AG08396 (cell line): Measurements from ENCODE around the gene CEACAM3.

Experiments used
- DNase-seq: peaks from one replicate; pipeline ENCODE4 v3.0.0; 2012; ENCODE audit warnings: low spot score, mixed read lengths

The CEACAM3 gene

DNA sequence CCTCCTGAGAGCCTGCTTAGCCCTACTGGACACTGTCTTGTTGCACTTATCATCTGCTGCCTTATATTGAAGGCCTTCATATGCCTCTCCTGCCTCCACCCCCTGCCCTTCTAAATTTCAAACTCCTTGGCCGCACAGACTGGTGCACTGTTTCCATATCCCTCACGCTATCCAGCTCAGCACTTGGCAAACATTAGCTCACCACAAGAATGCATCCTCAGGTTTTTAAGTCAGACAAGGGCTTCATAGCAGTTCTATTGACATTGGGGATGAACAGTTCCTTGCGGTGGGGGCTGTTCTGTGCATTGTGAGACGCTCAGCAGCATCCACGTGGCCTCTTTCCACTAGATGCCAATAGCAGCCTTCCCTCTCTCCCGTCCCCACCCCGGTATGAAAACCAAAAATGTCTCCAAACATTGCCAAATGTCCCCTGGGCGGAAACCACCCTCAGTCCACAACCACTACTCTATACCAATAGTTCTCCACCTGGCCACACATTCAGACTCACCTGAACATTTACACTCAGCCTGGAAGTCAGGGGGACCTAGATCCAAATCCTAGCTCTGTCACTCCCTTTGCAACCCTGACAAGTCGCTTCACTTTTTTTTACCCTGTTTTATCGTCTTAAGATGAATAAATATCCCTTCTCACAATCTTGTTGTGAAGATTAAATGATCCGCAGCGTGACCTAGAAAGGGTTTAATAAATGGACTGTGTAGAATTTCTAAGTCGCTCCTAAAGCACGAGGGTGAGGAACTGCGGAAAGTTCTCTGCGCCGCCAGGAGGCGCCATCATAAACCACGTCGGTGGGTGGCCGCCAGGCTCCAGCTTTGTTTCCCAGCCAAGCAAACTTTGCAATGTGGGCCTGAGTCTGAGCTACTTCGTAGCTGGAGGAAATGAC, 3.6 kb upstream of the CEACAM3 start:
- peak; percentile 54 for DNase-seq

DNA sequence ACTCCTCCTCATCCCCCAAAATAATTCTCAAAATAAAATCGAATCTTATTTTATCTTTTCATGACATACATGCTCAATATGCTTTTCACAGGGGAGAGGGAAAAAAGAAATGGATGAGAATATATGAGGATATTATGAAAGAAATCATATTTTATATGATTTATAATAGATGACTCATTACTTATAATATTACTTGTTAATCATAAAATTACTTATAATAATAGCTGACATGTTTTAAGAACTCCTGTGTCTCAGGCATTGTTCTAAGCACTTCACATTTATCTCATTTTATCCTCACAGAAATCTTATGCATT, 3.0 kb upstream of the CEACAM3 start:
- DNase-seq = no peak

DNA sequence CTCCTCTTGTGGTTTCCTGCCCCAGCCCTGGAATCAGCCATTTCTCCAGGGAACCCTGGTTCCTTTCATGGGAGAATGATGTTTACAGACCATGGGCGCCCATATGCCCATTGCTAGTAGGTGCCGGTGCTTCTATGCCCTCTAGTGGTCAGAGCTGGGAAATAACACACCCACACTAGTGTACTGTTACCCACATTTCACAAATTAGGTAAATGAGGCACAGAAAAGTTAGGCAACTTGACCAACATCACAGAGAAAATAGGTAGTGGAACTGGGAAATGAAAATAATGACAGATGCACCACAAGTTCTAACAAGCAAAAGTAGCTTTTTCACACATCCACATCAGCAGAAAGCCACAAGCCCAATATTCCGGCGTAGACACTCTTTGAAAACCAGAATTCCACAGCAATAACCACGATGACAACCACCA, 1.3 kb upstream of the CEACAM3 start:
- DNase-seq = no peak

DNA sequence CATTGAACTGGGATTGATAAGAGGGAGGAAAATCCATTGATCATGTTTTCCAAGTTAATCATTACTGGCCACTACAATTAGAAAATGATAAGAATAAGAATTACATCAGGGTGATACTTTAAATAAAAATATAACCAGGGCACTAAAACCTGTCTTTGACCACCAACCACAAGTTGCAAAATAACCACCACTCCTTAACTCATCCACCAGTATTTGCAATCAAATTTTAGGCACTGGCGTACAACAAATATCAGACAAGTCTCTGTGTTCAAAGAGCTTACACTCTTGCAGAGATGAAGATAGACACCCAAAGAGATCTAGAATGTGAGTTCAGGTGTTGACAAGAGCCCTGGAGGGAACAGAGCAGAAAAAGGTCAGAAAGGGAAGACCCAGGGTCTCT, 514 bp downstream of the CEACAM3 start:
- no peak for DNase-seq

DNA sequence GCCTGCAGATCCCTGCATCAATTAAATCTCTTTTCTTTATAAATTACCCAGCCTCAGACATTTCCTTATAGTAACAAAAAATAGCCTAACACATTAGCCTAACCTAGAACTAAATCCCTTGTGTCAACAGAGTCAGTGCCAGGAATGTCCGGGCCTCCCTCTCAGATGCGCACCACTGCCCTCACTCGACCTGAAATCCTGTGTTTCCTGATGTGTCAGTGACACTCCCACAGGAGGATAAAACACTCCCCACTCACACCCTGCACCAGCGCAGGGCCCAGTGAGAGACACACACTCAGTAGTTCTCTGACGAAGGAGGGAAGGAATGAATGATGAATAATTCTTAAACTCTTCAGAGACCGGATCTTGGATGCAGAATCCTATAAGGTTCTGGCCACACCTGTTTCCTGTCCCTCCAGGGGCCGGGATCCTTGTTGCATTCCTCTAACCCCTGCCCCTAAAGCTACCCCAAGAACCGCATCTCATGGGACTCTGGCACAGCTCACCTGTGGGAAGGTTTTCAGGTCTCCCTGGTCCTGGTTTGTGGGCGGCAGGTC, 3.1 kb downstream of the CEACAM3 start:
- no peak for DNase-seq

DNA sequence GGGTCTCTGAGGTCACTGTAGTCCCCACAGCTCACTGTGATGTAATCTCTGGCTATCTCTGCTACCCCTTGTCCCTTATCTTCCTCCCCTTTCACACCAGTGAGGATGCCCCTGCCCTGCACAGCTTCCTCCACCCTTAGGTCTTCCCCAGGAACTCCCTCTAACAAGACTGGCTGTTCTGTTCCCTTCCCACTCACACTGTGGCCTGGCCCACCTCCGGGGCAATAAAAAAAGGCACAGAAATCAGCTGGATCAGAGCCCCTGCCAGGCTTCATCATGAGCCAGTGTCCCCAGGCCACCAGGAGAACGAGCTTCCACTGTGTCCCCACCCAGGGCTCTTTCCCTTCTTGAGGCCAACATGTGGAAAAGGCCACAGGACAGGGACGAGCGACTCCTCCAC, 4.6 kb downstream of the CEACAM3 start:
- DNase-seq = no peak

DNA sequence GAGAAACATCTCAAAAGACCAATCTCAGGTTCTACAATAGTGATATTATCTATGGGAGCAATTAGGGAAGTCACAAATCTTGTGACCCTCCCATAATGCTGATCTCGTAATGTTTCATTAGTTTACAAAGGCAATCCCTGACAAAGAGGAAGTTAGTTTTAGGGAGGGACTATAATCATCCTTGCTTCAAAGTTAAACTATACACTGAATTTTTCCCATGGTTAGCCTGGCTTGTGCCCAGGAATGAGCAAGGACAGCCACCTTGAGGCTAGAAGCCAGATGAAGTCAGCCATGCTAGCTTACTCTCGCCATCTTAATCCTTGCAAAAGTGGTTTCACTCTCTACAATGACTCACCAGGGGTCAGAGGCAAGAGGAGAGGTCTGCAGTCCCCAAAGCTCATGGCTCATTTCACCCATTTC, 5.4 kb downstream of the CEACAM3 start:
- no peak for DNase-seq

DNA sequence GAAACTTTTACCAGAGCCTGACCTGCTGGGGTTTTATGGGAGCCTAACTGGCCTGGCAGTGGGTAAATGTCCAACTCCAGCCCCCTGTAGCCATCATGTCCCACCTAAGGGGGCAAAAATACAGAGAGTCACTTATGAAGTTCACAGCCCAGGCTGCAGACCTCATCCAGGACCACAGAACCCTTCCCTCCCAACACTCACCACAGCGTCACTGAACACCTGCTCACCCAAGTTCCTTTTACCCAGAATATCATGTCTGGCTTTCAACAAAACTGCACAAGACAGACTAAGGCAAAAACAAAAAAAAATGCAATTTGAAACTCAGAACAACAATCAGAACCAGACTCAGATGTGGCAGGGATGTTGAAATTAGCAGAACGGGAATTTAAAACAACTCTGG, 6.4 kb downstream of the CEACAM3 start:
- DNase-seq = no peak

DNA sequence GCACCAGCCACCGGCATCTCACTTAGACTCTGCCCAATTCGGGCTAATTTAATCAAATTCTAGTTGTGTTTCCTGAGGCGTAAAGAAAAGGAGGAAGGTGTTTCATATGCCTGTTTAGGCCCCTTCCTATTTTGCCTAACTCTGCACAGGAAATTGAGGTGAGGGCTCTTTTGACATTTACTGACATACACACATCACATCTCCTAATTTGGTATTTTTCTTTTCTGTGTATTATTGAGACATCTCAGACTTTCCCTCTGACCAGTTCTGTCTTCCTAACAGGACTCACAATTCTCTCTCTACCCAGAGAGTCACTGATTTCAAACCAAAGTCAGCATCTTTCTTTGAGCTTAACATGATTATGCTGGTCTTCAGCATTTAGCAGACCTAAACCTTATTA, 7.9 kb downstream of the CEACAM3 start:
- DNase-seq = no peak

DNA sequence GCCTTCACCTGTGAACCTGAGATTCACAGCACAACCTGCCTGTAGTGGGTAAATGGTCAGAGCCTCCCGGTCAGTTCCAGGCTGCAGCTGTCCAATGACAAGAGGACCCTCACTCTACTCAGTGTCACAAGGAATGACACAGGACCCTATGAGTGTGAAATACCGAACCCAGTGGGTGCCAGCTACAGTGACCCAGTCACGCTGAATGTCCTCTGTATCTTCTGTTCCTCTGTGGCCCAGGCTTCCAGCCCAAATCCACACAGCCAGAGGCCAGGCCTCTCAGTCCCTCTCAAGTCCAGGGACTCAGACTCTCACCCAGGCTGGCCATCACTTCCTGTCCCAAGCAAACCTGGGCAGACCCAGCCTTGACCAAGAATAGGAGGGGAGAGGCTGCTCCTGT, 10.8 kb downstream of the CEACAM3 start:
- no peak for DNase-seq

DNA sequence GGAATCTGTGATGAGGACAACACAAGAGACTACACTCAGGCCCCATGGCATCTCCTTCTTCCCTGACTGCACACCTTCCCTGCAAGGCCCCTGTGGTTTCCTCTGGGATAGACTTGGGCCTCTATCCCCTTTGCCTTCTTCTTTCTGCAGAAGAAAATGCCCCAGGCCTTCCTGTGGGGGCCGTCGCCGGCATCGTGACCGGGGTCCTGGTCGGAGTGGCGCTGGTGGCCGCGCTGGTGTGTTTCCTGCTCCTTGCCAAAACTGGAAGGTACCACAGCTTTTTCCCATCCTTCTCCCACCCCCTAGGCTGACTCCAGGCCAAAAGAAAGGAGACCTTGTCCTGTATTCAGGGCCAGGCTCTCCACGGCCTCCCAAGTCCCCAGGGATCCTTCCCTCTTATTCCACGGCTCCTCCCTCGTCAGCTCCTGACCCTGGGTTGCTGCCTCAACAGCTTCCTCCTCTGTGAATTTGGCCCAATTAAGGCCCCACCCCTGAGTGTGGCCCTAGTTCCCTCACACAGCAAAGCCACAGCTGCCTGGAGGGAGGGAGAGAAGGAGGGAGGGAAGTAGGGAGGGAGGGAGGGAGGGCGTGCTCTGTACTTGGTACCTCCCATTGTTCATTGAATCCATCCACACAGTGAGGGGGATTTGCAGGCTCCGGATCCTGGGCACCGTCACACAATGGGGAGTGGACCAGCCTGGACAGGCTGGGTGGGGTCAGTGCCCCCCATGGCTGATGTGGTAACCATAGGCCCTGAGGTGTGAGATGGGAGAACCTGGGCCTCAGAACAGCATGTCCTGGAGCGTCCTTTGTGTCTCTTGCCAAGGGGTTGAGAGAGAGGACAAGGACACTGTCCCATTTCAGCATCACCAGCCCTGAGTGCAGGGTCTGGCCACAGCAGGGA, 12.5 kb downstream of the CEACAM3 start:
- DNase-seq = no peak

DNA sequence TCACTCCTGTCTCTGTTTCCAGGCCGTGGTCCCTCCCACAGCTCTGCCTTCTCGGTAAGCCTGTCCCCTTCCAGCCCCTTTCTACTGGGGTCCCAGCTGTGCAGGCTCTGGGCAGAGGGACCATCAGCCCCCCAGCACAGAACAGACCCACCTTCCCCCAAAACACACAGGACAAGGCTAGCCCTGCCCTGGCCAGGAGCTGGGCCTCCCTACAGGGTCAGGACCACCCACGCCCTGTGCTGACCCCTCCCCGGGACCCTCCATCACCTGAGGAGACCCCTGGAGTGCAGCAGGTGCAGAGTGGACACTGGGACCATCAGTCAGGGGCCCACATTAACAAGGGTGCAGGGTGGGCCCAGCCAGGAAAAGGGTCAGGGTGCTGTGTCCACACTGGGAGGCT, 13.9 kb downstream of the CEACAM3 start:
- no peak for DNase-seq

DNA sequence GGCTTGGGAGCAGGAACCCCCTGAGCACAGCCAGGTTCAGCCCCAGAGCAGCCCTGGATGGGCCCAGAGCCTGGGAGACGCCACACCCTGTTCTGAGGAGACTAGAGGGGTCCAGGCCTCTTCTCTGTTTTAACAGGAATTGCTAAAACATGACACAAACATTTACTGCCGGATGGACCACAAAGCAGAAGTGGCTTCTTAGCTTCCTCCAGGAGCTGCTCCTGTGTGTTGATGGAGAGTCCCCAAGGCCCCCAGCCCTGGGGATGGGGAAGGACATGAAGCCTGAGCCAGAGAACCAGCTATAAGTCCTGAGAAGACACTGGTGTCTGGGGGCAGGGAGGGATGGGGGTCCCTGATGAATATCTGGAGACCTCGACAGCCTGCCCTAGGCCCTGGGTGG, 14.6 kb downstream of the CEACAM3 start:
- DNase-seq = no peak

DNA sequence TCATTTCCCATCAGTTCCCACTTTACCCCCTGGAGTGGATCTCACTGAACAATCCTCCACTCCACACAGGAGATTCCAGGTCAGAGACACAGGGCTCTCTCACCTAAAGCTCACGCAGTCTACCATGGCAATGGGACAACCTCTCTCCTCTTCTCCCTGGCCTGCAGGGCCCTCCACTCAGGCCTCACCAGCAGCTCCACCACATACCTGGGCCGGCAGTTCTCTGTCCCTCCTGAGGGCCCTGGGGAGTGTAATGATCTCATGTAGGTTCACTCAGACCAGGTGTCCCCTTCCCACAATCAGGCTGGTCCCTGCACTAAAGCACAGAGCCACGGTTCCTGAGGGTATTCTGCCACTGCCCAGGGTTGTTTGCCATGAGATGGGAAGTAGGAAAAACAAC, 15.6 kb downstream of the CEACAM3 start:
- no peak for DNase-seq

DNA sequence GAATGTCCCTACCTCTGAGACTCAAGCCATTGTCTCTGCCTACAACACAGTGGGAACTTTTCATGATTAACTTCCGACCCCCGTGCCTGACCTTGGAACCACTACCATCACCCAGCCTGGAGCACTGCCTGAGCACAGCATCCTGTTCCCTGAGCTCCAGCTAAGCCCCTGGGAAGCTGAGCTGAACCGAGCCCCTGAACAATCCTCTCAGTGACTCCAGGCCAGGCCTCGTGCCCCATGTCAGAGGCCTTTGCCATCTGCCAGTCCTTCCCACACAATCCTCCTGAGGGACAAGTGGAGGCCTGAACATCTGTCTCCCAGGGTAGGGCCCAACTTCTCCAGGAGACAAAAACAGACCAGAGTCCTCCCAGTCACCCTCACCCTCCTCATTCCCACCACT, 17.5 kb downstream of the CEACAM3 start:
- no peak for DNase-seq

DNA sequence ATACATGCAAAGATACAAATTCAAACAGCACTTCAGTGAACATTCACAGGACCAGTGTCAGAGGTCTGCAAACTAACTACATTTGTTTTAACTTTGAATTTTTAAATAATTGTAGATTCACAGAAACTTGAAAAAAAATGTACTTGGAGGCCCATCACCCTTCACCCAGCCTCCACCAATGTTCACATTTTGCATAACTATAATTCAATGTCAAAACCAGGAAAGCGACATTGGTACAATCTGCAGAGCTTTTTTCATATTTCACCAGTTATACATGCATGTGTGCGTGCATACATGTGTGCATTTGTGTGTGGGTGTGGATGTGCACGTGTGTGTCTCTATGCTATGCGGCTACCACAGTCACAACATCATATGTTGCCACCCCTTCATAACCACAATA, 18.9 kb downstream of the CEACAM3 start:
- DNase-seq = no peak

DNA sequence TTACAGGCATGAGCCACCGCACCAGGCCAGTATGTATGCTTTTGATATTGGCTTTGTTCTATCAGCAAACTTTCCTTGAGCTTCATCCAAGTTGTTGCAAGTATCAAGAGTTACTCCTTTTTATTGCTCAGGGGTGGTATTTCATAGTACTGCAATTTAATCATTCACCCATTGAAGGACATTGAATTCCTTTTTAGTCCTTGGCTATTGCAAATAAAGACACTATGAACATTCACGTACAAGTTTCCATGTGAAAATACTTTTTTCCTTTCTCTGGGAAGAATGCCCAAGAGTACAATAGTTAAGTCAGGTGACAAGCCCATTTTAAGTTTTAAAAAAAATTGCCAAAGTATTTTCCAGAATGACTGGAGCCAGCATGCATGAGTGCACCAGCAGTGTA, 20.4 kb downstream of the CEACAM3 start:
- no peak for DNase-seq

DNA sequence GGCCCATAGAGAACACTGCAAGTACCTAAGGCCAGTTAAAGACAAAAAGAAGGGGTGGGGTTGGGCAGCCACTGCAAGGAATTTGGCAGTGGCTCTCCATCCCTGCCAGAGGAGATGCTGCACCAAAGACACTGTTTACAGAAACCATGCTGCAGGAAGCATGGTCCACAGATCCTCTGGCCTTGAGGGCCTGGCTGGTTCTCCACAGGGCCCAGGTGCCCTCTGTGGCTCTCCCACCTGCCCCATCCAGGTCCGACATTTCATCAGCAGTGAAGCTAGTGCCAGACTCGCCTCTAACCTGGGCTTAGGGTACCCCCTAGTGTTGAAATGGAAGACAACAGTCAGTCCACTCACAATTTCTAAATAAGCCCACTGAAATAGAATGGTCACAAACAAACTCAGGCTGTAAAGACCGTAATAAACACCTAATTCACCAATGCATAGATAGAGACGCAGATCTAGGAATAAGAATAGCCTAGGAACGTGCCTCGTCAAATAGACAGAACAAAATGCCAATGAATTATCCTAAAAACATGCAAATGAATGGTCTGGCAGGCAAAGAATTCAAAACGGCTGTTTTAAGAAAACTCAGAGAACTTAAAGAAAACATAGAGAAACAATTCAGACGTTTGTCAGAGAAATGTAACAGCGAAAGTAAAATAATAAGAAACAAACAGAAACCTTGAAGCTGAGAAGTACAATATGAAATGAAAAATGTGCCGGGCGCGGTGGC, 24.8 kb downstream of the CEACAM3 start:
- DNase-seq = peak; percentile 46

DNA sequence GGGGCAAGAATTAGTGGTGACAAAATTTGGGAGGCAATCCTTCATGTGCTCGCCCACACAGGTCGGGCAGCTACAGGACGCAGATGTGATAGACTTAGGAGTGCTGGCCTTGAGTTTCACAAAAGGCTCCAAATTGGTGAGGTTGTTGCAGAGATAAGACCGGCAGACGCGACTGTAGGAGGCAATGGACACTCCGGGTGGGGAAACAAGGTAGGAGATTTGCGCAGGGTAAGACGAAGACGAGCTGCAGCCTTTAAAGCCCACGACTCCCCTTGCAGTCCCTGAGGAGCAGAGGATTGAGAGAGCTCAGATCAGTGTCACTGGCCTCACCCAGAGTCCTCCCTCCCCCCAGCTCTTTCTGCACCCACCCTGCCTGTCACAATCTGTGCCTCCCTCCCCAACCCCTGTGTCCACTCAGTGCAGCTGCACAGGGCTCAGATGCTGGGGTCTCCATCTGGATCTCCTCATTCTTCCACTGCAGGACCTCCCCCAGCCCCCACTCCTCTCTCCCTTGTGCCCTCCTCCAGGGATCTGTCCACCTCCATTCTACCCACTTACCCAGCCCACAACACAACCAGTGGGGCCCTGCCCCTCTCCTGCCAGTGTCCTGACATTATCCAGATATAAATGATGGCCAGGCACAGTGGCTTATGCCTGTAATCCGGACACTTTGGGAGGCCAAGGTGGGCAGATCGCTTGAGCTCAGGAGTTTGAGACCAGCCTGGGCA, 41.8 kb downstream of the CEACAM3 start:
- no peak for DNase-seq

DNA sequence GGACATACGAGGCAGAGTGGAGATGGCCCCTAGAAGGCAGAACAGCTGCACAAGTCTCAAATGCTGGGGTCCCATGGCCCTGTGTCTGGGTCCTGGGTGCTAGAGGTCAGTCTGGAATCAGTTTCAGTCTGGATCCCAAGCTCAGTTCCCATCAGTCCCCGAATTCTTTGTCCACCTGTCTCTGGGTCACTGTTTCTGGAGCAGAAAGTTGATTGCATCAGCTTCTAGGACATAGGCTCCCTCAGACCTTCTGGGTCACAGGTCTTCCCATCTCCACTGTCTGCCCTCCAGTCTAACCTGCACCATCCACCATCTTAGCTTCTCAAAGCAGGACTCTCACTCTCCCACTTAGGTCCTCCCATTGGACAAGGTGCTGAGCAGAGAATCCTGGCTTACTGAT, 42.8 kb downstream of the CEACAM3 start:
- no peak for DNase-seq

DNA sequence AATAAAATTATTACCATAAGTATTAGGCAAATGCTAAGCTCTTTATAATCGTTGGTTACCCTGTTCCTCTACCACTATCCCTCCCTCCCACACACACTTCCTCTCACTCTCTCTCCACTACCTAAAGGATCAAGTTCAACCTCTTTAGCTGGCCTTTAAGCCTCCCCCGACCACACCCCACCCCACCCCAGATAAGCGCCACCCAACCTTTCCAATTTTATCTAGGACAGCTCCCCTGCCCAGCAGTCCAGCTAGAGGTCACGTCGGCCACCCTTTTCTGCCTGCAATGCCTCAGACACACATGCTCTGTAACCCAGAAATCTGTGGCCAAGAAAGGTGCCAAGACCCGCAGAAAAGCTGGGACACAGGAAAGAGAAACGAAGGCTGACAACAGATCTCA, 47.0 kb downstream of the CEACAM3 start:
- no peak for DNase-seq

DNA sequence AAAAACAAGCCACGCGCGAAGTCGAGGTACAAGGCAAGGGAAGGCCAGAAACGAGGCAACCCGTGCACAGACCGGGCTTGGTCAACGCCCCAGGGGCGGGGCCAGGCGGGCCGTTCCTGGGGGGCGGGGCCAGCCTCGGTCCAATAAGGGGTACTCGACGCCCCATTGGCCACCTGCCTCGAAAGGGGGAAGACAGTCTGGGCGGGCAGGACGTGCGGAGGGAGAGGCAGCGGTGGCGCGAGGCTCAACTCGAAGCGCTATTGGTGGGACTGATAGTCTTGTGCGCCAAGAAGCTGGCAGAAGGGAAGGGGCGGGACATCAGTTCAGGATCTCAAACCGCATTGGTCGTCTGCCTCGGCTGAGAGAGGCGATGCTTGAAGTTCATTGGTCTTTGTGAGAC, 48.2 kb downstream of the CEACAM3 start, which contains the start of gene LYPD4:
Gene LYPD4, minus strand, starts transcription at position 83 of the 400 bp plus-strand sequence. CDS start 5,398 bp downstream, outside the sequence.
- no peak for DNase-seq
